Neuron (in vitro differentiated cells): ENCODE results near the gene ARID4B.
"Not testable (repeated sequence)": the region's sequence is repeated elsewhere in the genome, so short reads cannot be mapped to it uniquely, and the experiment has no call there.

Source experiments
- H2AFZ ChIP-seq: one replicate; pipeline ENCODE4 v1.6.1; 2013; ENCODE audit warnings: low read depth, mild to moderate bottlenecking, inconsistent platforms, low read length, moderate library complexity
- H3K27me3 ChIP-seq: one replicate; pipeline ENCODE4 v1.6.1; 2013; ENCODE audit warnings: low read length; ENCODE audit not compliant: insufficient read depth
- H3K36me3 ChIP-seq: one replicate; pipeline ENCODE4 v1.6.1; 2013; ENCODE audit warnings: low read length; ENCODE audit not compliant: insufficient read depth
- H3K4me1 ChIP-seq: one replicate; pipeline ENCODE4 v1.6.1; 2013; ENCODE audit warnings: low read length; ENCODE audit not compliant: insufficient read depth
- H3K4me3 ChIP-seq: 2 replicates; pipeline ENCODE4 v1.5.1; 2013; ENCODE audit warnings: mild to moderate bottlenecking, low read length, moderate library complexity
- H3K9me3 ChIP-seq: one replicate; pipeline ENCODE4 v1.6.1; 2013; ENCODE audit warnings: low read length

Gene ARID4B

DNA sequence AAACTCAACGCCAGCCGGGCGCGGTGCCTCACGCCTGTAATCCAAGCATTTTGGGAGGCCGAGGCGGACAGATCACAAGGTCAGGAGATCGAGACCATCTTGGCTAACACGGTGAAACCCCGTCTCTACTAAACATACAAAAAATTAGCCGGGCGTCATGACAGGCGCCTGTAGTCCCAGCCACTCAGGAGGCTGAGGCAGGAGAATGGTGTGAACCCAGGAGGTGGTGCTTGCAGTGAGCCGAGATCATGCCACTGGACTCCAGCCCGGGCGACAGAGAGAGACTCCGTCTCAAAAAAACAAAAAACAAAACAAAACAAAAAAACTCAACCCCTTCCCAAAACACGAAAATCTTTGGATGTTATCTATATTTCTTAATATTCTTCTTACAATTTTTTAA, 58.0 kb downstream of the ARID4B start:
- not testable (repeated sequence) for H3K27me3 ChIP-seq, H3K4me3 ChIP-seq, H2AFZ ChIP-seq, H3K36me3 ChIP-seq, H3K9me3 ChIP-seq
- peaks cover 27% of the 10 kb centered on the region for H3K4me1 ChIP-seq

GRCh38 chr1:235268379-235269125, 59.4 kb downstream of the ARID4B start:
- Histone ChIP-seq H3K4me3 (no peak overlapping the region), H3K9me3 (no peaks in the 10 kb centered on the region), H2AFZ (no peak overlapping the region), H3K36me3 (no peaks in the 10 kb centered on the region), H3K27me3 (no peaks in the 10 kb centered on the region), H3K4me1 (peaks cover 27% of the 10 kb centered on the region)

GRCh38 chr1:235266967-235267366, 61.0 kb downstream of the ARID4B start:
- H3K4me3 ChIP-seq = no peak overlapping the region
- H2AFZ ChIP-seq = no peak overlapping the region
- no peaks in the 10 kb centered on the region for H3K9me3 ChIP-seq
- no peaks in the 10 kb centered on the region for H3K27me3 ChIP-seq
- peaks cover 27% of the 10 kb centered on the region for H3K4me1 ChIP-seq
- H3K36me3 ChIP-seq = no peaks in the 10 kb centered on the region

GRCh38 chr1:235266325-235266724, 61.7 kb downstream of the ARID4B start:
- H3K4me1 ChIP-seq = peaks cover 27% of the 10 kb centered on the region
- H3K9me3 ChIP-seq = no peaks in the 10 kb centered on the region
- H2AFZ ChIP-seq = no peak overlapping the region
- no peaks in the 10 kb centered on the region for H3K36me3 ChIP-seq
- no peak overlapping the region for H3K4me3 ChIP-seq
- no peaks in the 10 kb centered on the region for H3K27me3 ChIP-seq

DNA sequence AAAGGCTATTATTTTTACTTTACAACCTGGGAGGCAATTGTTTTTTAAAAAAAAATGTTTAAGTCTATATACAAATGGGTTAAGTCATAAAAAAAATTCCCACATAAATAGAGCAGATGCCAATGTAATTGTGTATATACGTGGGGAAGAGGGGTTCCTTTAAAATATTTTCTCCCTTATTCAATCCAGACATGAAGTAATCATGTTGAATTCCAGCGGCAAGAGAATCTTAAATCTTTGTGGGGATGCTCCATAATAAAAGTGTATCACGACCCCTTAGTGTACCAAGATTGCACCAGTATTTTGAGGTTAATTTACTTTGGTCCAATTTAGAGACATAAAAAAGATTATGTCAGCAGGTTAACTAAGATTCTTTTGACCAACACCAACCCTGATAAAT, 62.1 kb downstream of the ARID4B start:
- no peak overlapping the region for H2AFZ ChIP-seq
- H3K4me3 ChIP-seq = no peak overlapping the region
- no peaks in the 10 kb centered on the region for H3K9me3 ChIP-seq
- H3K27me3 ChIP-seq = no peaks in the 10 kb centered on the region
- H3K36me3 ChIP-seq = no peaks in the 10 kb centered on the region
- H3K4me1 ChIP-seq = peaks cover 25% of the 10 kb centered on the region

GRCh38 chr1:235264327-235264726, 63.7 kb downstream of the ARID4B start:
- Histone ChIP-seq H3K9me3 (no peaks in the 10 kb centered on the region), H3K4me3 (no peak overlapping the region), H3K36me3 (peaks cover 11% of the 10 kb centered on the region), H2AFZ (no peak overlapping the region), H3K4me1 (peaks cover 16% of the 10 kb centered on the region), H3K27me3 (no peaks in the 10 kb centered on the region)

DNA sequence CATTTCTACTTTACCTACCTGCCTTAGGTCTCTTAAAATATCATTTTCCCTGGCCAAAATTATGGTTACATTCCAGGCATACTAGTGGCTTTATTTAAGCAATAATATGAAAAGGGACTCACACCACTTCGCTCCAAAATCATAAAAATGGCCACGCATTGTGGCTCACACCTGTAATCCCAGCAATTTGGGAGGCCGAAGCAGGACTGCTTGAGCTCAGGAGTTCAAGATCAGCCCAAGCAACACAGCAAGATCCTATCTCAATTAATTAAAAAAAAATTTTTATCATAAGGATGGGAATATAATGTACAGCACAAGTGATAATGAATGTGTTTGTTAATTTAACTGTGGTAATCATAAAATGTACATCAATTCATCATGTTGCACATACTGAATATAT, 65.4 kb downstream of the ARID4B start:
- no peaks in the 10 kb centered on the region for H3K27me3 ChIP-seq
- no peaks in the 10 kb centered on the region for H3K9me3 ChIP-seq
- peaks cover 27% of the 10 kb centered on the region for H3K36me3 ChIP-seq
- H3K4me1 ChIP-seq = peaks cover 16% of the 10 kb centered on the region
- no peak overlapping the region for H2AFZ ChIP-seq
- no peak overlapping the region for H3K4me3 ChIP-seq

- Histone ChIP-seq H3K4me3 (no peak overlapping the region), H3K9me3 (no peaks in the 10 kb centered on the region), H2AFZ (no peak overlapping the region), H3K36me3 (peaks cover 29% of the 10 kb centered on the region), H3K4me1 (peaks cover 10% of the 10 kb centered on the region), H3K27me3 (no peaks in the 10 kb centered on the region)
Measured at GRCh38 chr1:235261243-235261642, 66.7 kb downstream of the ARID4B start.

DNA sequence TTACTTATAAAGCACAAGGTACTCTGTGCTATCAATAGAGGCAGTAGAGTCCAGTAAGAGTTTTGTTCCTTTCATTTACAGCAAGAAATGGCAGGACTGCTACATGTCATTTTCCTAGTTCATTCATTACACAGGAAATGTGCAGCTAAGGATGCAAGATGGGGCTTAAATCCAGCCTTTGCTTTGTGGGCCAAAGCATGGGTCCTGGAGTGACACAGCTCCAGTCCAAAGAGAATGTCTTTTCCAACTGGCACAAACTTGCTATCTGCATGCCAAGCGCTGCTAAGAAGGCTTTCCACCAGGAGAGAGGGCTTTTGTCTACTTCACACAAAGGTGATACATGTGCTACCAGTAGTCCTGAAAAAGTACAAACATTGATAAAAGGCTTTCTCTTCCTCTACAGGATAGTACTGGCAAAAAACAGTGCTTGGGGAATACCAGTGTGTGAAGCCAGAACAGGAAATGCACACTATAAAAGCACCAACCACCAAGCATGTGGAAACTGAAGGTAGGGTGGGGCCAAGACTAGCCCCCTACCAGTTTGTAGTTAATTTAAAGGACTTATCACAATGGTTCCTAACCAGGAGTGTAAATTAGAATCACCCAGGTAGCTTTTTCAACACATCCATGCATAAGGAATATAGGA, 68.7 kb downstream of the ARID4B start:
- no peaks in the 10 kb centered on the region for H3K27me3 ChIP-seq
- no peaks in the 10 kb centered on the region for H3K4me1 ChIP-seq
- H3K4me3 ChIP-seq = no peak overlapping the region
- H2AFZ ChIP-seq = no peak overlapping the region
- peaks cover 30% of the 10 kb centered on the region for H3K36me3 ChIP-seq
- no peaks in the 10 kb centered on the region for H3K9me3 ChIP-seq

DNA sequence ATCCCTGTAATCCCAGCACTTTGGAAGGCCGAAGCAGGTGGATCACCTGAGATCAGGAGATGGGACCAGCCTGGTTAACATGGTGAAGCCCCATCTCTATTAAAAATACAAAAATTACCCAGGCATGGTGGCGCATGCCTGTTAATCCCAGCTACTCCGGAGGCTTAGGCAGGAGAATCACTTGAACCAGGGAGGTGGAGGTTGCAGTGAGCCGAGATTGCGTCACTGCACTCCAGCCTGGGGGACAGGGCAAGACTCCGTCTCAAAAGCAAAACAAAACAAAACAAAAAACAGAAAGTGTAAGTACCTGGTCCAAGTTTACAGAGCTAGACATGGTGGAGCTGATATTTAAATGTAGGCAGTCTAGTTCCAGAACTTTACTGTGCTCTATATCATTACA, 69.9 kb downstream of the ARID4B start:
- not testable (repeated sequence) for H3K4me1 ChIP-seq, H3K4me3 ChIP-seq, H3K9me3 ChIP-seq, H2AFZ ChIP-seq, H3K27me3 ChIP-seq
- peaks cover 30% of the 10 kb centered on the region for H3K36me3 ChIP-seq

GRCh38 chr1:235254721-235255120, 73.3 kb downstream of the ARID4B start:
- Histone ChIP-seq H2AFZ (no peak overlapping the region), H3K4me3 (no peak overlapping the region), H3K9me3 (no peaks in the 10 kb centered on the region), H3K4me1 (no peaks in the 10 kb centered on the region), H3K27me3 (no peaks in the 10 kb centered on the region), H3K36me3 (peaks cover 40% of the 10 kb centered on the region)

DNA sequence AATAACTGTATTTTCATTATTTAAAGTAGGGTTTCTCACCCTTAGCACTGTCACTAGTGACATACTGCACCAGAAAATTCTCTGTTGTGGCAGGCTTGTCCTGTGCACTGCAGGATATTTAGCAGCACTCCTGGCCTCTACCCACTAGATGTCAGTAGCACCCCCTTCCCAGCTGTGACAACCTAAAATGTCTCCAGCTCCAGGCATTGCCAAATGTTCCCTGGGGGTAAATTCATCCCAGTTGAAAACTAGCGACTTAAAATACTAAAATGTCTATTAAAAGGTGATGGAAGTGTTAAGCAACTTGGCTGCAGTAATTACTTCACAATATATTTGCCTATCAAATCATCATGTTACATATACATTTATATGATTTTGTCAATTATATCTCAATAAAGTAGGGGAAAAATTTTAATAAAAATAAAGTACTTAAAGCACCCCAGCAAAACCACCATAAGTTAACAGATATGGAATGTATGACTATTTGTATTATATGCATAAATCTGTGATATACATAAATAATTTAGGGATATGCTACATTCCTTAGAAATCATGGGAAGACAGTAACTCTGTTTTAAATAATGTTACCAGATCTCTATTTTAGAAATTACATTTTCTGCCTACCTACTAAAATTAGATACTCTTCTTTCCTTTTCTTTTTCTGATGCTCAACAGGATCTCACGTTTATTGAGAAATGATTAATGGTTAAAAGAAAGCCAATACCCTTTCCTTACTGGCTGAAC, 74.6 kb downstream of the ARID4B start:
- Histone ChIP-seq H3K27me3 (no peaks in the 10 kb centered on the region), H3K4me3 (no peak overlapping the region), H2AFZ (no peak overlapping the region), H3K4me1 (no peaks in the 10 kb centered on the region), H3K36me3 (peaks cover 29% of the 10 kb centered on the region), H3K9me3 (no peaks in the 10 kb centered on the region)

DNA sequence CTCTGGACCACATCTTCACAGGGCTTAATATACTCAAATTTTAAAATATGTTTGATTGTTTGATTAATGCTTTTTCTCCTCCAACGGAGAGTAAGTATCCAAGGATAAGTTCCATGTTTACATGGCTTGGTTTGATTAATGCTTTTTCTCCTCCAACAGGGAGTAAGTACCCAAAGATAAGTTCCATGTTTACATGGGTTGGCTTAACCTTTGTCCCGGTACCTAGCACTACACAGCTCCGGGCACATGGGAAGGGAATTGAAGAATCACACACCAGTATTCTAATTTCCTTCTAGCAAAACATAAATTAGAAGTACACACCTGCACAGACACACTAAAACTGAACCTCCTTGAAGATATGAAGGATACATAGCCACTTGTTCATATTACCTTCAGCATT, 77.5 kb downstream of the ARID4B start:
- H3K4me1 ChIP-seq = no peaks in the 10 kb centered on the region
- H3K27me3 ChIP-seq = no peaks in the 10 kb centered on the region
- peaks cover 34% of the 10 kb centered on the region for H3K36me3 ChIP-seq
- H3K4me3 ChIP-seq = no peak overlapping the region
- H3K9me3 ChIP-seq = no peaks in the 10 kb centered on the region
- H2AFZ ChIP-seq = no peak overlapping the region
